Measurements from ENCODE around the gene HPD.

Gene HPD

GRCh38 chr12:121812921-121813896 is 45.5 kb downstream of the HPD start:
- in situ Hi-C loops (cut with MboI; ENCODE audit: low sequenced_read_pairs), result no loop called here

- in situ Hi-C loops (cut with MboI; ENCODE audit: low sequenced_read_pairs), result no loop called here
These were observed 46.3 kb downstream of the HPD start for GRCh38 chr12:121812320-121812871.

DNA sequence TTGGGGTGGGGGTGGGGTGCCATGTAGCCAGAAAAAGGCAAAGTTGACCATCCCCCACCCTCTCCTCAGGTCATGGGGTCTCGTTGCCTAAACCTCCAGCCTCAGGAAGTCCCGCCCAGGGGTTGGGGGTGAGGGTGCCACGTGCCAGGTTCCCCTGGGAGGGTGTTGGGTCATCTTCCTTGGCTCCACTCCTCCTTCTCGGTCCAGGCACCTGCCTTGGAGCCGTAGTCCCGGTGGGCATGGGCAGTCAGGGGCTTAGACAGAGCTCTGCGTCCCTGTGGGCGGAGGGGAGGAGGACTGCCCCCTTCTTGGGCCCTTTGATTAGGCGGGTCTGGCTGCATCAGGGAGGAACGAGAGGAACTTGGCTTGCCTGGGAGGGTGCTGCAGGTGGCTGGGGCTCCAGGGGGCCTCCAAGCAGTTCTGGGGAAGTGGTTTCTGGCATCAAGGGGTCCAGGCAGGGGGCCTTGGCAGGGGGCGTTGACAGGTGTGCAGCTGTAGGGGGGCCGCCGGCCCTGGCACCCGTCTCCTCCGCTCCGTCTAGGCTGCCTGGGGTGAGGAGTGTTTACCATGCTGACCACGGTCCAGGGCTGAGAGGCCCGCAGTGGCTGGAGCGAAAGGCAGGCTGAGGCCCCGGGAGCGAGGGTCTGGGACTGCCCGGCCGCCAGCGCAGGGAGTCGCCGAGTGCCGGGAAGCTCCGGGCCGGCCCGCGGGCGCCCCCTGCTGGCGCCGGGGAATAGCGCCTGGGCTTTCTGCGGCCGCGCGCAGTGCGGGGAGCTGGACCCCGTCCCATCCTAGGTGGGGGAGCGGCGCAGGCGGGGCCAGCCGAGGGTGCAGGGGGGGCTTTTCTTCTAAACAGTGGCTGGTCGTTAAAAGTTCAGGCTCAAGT is 47.0 kb downstream of the HPD start:
- in situ Hi-C loops (cut with MboI; ENCODE audit: low sequenced_read_pairs), result no loop called here

GRCh38 chr12:121810833-121811433 is 47.7 kb downstream of the HPD start:
- in situ Hi-C loops (cut with MboI; ENCODE audit: low sequenced_read_pairs), result no loop called here

- in situ Hi-C loops (cut with MboI; ENCODE audit: low sequenced_read_pairs), result no loop called here
These were observed 48.3 kb downstream of the HPD start for GRCh38 chr12:121810234-121810817.

DNA sequence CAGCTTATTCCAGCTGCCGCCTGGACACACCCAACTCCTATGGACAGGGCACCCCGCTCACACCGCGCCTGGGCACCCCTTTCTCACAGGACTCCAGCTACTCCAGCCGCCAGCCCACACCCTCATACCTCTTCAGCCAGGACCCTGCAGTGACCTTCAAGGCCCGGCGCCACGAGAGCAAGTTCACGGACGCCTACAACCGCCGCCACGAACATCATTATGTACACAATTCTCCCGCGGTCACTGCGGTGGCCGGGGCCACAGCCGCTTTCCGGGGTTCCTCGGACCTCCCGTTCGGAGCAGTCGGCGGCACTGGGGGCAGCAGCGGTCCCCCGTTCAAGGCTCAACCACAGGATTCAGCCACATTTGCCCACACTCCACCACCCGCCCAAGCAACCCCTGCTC is 48.9 kb downstream of the HPD start:
- in situ Hi-C loops (cut with MboI; ENCODE audit: low sequenced_read_pairs), result no loop called here

GRCh38 chr12:121808623-121809022 is 50.0 kb downstream of the HPD start:
- in situ Hi-C loops (cut with MboI; ENCODE audit: low sequenced_read_pairs), result no loop called here

DNA sequence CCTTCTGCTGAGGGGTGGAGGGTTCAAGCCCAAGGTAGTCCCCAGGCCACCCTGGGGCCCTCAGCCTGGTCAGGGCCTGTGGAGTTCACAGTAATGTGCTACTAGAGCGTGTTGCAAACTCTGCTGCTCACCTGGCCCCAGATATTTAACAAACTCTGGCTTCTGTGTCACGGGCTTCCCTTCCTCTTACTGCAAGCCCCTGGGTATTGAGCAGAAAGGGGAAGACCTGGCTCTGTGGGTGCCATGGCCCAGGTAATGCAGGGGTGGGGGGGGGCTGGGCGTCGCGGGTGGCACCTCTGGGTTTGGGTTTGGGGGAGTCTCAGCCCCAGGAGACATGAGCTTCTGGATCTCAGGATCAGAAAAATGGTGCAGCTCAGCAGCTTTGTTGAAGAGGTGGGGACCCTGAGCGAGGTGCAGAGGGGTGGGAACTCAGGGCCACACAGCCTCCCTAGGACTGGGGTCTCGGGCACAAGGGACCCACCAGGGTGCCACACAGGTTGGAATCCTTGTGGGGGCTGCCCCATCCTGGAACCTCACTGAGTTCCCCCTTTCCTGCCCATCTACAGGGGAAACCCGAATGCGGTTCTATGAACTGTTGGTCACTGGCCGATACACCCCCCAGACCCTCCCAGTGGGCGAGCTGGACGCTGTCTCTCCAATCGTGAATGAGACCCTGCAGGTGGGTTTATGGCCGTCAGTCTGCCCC is 50.9 kb downstream of the HPD start:
- in situ Hi-C loops (cut with MboI; ENCODE audit: low sequenced_read_pairs), result no loop called here

DNA sequence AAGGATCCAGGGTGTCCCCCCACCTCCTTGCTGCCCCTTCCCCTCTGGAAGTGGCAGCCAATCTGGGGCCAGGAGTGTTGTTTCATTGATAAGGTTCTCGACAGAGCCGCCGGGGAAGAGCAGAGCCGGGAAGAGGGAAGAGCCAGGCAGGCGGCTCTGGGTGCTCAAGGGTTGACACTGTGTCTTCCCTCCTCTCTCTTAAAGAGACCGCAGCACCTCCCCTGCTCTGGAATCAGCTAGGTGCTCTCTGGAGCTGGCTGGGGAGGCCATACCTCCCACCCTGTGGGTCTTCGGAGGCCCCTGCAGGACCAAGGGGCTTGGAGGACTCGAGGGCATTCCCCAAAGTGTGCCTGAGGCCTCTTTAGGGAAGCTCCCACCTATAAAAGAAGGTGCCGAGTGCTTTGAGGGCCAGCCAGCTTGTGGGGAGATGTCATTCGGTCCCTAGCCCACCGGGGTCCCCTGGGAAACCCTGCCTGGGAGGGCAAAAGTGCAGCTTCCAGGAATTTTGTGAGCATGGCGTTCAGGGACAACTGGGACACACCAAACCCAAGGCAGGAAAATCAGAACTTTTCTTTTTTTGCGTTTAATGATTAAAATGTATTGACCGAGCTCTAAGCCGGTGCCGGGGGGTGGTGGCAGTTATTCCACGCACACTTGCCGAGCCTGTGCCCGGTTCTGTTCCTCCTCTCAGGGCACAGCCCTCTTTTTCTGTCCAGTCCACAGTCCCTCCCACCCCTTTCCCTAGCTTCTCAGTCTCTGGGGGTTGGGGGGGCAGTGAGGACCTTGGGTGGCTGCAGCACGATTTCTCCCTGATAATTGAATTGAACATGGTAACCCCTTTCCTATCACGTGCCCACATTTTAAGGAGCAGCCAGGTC is 51.9 kb downstream of the HPD start:
- in situ Hi-C loops (cut with MboI; ENCODE audit: low sequenced_read_pairs), result no loop called here

DNA sequence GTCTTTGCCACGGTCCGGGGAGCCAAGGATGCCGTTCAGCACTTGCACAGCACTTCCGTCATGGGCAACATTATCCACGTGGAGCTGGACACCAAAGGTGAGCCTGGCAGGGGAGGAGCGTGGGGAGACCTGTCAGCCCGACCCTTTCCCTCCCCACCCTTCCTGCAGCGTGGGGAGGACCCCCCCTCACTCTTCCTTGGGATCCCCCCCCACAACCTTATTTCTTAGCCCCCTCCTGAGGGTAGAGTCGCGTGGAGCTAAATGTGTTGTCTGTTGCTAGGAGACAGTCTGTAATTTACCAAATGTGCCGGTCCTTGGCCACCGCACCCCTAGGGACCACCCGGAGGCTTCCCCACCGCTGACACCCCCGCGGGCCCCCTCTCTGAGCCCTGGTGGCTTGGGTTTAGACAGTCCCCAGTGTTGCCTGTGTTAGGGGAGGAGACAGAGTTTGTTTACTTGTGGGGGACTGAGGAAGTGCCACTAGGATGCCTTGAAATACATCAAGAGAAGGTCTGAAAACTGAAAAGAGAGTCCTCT is 52.6 kb downstream of the HPD start:
- in situ Hi-C loops (cut with MboI; ENCODE audit: low sequenced_read_pairs), result no loop called here

DNA sequence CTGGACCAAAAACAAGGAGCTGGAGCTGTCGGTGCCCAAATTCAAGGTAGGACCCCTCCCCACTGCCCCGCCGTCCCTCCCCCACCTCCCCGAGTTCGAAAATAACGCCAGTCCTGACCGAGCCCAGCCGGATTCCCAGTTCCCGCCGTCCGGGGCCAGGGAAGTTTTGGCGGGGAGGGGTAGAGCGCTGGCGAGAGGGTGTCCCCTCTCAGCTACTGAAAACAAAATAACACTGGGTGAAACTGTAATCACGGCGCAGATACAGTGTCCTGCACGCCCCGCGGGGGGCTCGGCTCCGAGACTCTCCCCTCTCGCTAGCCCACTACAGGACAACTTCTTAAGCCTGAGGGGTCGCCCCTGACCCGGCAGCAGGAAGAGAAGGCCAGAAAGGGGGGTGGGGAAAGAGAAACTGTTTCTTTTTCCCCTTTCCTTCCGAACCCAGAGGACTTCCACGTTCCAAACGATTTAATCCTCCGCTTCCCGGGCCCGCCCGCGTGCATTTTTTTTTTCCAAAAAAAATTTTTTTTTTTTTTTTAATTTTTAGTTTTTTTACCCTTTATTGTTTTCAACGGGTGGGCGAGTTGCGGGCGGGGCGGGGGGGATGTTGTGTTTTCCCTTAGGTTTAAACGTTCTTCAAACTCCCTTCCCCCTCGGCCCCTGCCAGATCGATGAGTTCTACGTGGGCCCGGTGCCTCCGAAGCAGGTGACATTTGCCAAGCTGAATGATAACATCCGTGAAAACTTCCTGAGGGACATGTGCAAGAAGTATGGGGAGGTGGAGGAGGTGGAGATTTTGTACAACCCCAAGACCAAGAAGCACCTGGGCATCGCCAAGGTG is 53.3 kb downstream of the HPD start:
- in situ Hi-C loops (cut with MboI; ENCODE audit: low sequenced_read_pairs), result no loop called here

DNA sequence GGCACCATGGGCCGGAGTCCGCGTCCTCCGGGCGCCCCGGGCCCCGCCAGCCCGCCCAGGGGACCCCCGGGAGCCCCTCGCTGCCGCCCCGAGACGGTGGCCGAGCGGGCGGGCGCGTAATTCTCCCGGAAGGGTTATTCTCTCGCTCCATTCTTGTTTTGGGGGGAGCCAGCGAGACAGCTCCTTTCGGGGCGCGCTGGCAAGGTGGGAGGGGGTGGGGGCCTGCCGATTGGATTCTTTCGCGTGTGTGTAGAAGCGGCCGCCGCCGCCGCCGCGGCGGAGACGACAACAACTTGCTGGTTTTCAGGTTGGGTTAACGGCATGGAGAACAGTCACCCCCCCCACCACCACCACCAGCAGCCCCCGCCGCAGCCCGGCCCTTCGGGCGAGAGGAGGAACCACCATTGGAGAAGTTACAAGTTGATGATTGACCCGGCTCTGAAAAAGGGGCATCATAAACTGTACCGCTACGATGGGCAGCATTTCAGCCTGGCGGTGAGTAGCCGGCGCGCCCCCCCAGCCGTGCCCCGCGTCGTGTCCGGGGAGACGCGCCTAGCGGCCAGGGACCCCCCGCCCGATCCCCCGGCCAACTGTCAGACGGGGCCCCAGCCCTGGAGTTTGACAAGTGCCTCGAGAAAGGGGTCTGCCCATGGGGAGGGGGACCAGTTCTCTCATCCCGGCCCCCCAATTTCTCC is 54.1 kb downstream of the HPD start:
- in situ Hi-C loops (cut with MboI; ENCODE audit: low sequenced_read_pairs), result no loop called here

DNA sequence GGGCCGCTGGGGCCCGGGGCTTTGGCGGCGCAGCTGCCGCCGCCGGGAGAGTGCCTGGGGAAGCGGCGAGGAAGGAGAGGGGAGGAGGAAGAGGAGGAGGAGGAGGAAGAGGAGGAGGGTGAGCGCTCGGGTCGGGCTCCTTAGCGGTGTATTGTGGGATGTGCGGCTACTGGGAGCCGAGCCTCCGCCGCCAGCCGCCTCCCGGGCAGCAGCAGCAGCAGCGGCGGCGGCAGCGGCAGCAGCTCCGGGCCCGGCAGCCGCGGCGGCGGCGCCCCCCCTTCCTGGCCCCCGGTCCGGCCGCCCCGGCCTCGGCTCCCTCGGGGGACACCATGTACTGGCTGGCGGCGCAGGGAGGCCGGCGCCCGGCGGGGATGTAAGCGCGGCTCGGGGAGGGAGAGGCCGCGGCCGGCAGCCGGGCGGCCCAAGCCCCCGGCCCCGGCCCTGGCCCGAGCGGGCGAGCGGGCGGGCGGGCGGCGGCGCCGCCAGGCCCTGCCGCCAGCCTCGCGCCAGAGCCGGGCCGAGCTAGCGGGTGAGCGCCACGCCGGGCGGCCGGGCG is 54.7 kb downstream of the HPD start, which contains the start of gene SETD1B:
Gene SETD1B, plus strand, starts transcription at position 149 of the 556 bp plus-strand sequence. CDS start 729 bp downstream, outside the sequence.
- in situ Hi-C loops (cut with MboI; ENCODE audit: low sequenced_read_pairs), result no loop called here

GRCh38 chr12:121802843-121803698 is 55.6 kb downstream of the HPD start:
- in situ Hi-C loops (cut with MboI; ENCODE audit: low sequenced_read_pairs), result no loop called here

- in situ Hi-C loops (cut with MboI; ENCODE audit: low sequenced_read_pairs), result no loop called here
These were observed 56.2 kb downstream of the HPD start for GRCh38 chr12:121802485-121802842.
